K562 (cell line): Measurements from ENCODE around the gene DNAJB4. TPM values are rescaled to one million over a fixed set of nuclear protein-coding genes. Genes with fewer than 3 reads are reported as not detected.

Experiments
- ATAC-seq: fragments of 200-7000 bp; cut with Tn5 transposase; 3 replicates; pipeline ENCODE4 v1.9.1; 2020; ENCODE audit warnings: moderate library complexity
- BruUV-seq: library from RNA; stranded (reverse); fragments of 400-500 nt; replicated peaks from 2 replicates; lab custom pipeline; 2021; lab: Mats Ljungman, UMichigan
- CTCF ChIA-PET: fragments of 300-600 bp; formaldehyde crosslinking; extraction: SDS; loops from one replicate; lab custom pipeline; 2021; ENCODE audit warnings: low intra/inter-chr PET ratio; lab: Yijun Ruan, JAX
- POLR2A ChIA-PET: fragments of 300-600, 350-650 bp; sonication (Branson Sonifier 250); formaldehyde crosslinking; extraction: SDS; loops from one replicate; lab custom pipeline; 2021; ENCODE audit warnings: antibody characterized with exemption, inconsistent platforms; lab: Yijun Ruan, JAX
- DNase-seq, 4 experiments: peaks; one replicate each; pipeline versions ENCODE4 v3.0.0 to v3.0.0-alpha.2; 2011 to 2018; ENCODE audit warnings: low spot score in 3 of 4, mixed read lengths in 3 of 4; ENCODE audit errors: extremely low read depth in 1 of 4
- FAIRE-seq: peaks from 2 replicates; lab custom pipeline; 2011; peaks lifted over from hg19 to GRCh38; lab: Jason Lieb, UNC
- H2AFZ ChIP-seq: 2 replicates; pipeline ENCODE4 v1.6.0; 2011; ENCODE audit warnings: low read depth, low read length, control low read depth, inconsistent platforms
- H3K27ac ChIP-seq: fragments of 200-600 bp; 3 replicates; pipeline ENCODE4 v1.8.0; 2011; ENCODE audit warnings: low read depth, mild to moderate bottlenecking, control low read depth, inconsistent platforms, low read length, moderate library complexity, mixed read lengths; ENCODE audit errors: extremely low read depth
- H3K27me3 ChIP-seq, 2 experiments: fragments of 300-600 bp in 1 of 2; 2 replicates in 1 of 2; 3 replicates in 1 of 2; pipeline versions ENCODE4 v1.6.0 to v1.8.0; 2011; ENCODE audit warnings: inconsistent platforms in 2 of 2, low read length in 2 of 2, mild to moderate bottlenecking in 1 of 2, mixed read lengths in 1 of 2, moderate library complexity in 1 of 2; ENCODE audit not compliant: control insufficient read depth in 2 of 2, insufficient read depth in 2 of 2
- H3K36me3 ChIP-seq: fragments of 300-600 bp; 3 replicates; pipeline ENCODE4 v1.8.0; 2011; ENCODE audit warnings: mild to moderate bottlenecking, low read length, inconsistent platforms; ENCODE audit not compliant: control insufficient read depth, insufficient read depth
- H3K4me1 ChIP-seq, 2 experiments: fragments of 200-600 bp in 1 of 2; replicated peaks in 1 of 2; 2 replicates in 1 of 2; 3 replicates in 1 of 2; pipeline versions ENCODE4 v1.5.1 to v1.8.0; 2011; ENCODE audit warnings: inconsistent platforms in 2 of 2, low read length in 2 of 2, mild to moderate bottlenecking in 1 of 2, mixed read lengths in 1 of 2, moderate library complexity in 1 of 2; ENCODE audit not compliant: control insufficient read depth in 2 of 2, insufficient read depth in 2 of 2
- H3K4me2 ChIP-seq: 2 replicates; pipeline ENCODE4 v1.6.1; 2011; ENCODE audit warnings: low read length, control low read depth, inconsistent platforms, mixed read lengths; ENCODE audit not compliant: insufficient read depth
- H3K4me3 ChIP-seq: fragments of 200-600 bp; sonication (generic), shearing (Covaris generic); 2 replicates; pipeline ENCODE4 v1.5.1; 2016; ENCODE audit warnings: control low read depth, inconsistent platforms
- H3K79me2 ChIP-seq: fragments of 200-600 bp; 3 replicates; pipeline ENCODE4 v1.8.0; 2011; ENCODE audit warnings: low read length, inconsistent platforms; ENCODE audit not compliant: control insufficient read depth, insufficient read depth
- H3K9ac ChIP-seq, 2 experiments: 2 replicates each; pipeline versions ENCODE4 v1.6.0 to v1.6.1; 2011; ENCODE audit warnings: low read depth in 2 of 2, low read length in 2 of 2, control low read depth in 1 of 2, inconsistent platforms in 1 of 2, mild to moderate bottlenecking in 1 of 2, mixed read lengths in 1 of 2; ENCODE audit not compliant: insufficient read depth in 1 of 2
- H3K9me1 ChIP-seq: one replicate; pipeline ENCODE4 v1.6.0; 2011; ENCODE audit warnings: inconsistent platforms, mild to moderate bottlenecking, low read length, moderate library complexity; ENCODE audit not compliant: control insufficient read depth, insufficient read depth
- H3K9me3 ChIP-seq: replicated peaks from 2 replicates; pipeline ENCODE4 v1.5.1; 2011; ENCODE audit warnings: low read depth, low read length, inconsistent platforms; ENCODE audit not compliant: control insufficient read depth, insufficient read depth
- H4K20me1 ChIP-seq: replicated peaks from 2 replicates; pipeline ENCODE4 v1.6.1; 2011; ENCODE audit warnings: low read length, inconsistent platforms, mixed read lengths; ENCODE audit not compliant: control insufficient read depth, insufficient read depth
- E2F5 ChIP-seq: sonication (generic); formaldehyde crosslinking; IDR thresholded peaks from 2 replicates; pipeline ENCODE4 v1.8.0; 2022; ENCODE audit warnings: mild to moderate bottlenecking, missing genetic modification reagents
- HMBOX1 ChIP-seq: sonication (generic); IDR thresholded peaks from 2 replicates; pipeline ENCODE4 v1.6.1; 2016
- KDM2B ChIP-seq: fragments of 250-450 bp; sonication (Bioruptor Pico); IDR thresholded peaks from 2 replicates; pipeline ENCODE4 v1.8.0; 2021; ENCODE audit warnings: mild to moderate bottlenecking, moderate library complexity
- MLX ChIP-seq, 2 experiments: fragments of 450-650 bp in 1 of 2; sonication (generic) in 1 of 2; formaldehyde crosslinking; conservative IDR thresholded peaks; 2 replicates each; pipeline versions ENCODE4 v1.4.0 to v1.8.1; 2020 to 2022; ENCODE audit warnings: mild to moderate bottlenecking in 1 of 2, missing genetic modification reagents in 1 of 2
- PBX2 ChIP-seq, 2 experiments: IDR thresholded peaks in 1 of 2; conservative IDR thresholded peaks in 1 of 2; 2 replicates each; pipeline ENCODE4 v1.6.1; 2016; ENCODE audit warnings: low read depth in 2 of 2, mild to moderate bottlenecking in 1 of 2, missing compliant biosample characterization in 1 of 2, missing genetic modification characterization in 1 of 2, moderate library complexity in 1 of 2
- SNRNP70 ChIP-seq: fragments of 200-400 bp; formaldehyde crosslinking; optimal IDR thresholded peaks from 2 replicates; pipeline ENCODE3; 2017; ENCODE audit warnings: low read depth, low read length
- ZFP91 ChIP-seq: sonication (generic); formaldehyde crosslinking; IDR thresholded peaks from 2 replicates; pipeline ENCODE4 v1.8.0; 2022; ENCODE audit warnings: mild to moderate bottlenecking, missing genetic modification reagents
- WGBS: fragments of 100-300 bp; shearing (Covaris generic); methylation state at CpG from one replicate; pipeline ENCODE4 v1.1.6; 2016; ENCODE audit warnings: low coverage, mixed read lengths; ENCODE audit not compliant: insufficient coverage; ENCODE audit errors: missing lambda C conversion rate; 5-methylcytosine and 5-hydroxymethylcytosine counted together
- in situ Hi-C: fragments of 300-500 bp; cut with MboI; formaldehyde crosslinking; loops from 4 replicates; pipeline ENCODE4 v1.15.0; 2018; ENCODE audit warnings: inconsistent platforms, mixed read lengths
- intact Hi-C: fragments of 100-400 bp; cut with micrococcal nuclease; formaldehyde crosslinking; loops from 2 replicates; pipeline ENCODE4 v1.14.2; 2022
- polyA plus RNA-seq, 8 experiments: library from polyadenylated mRNA; depleted of rRNA in 4 of 8; stranded (reverse) in 5 of 8; unstranded in 3 of 8; fragments of >200 nt; fragmentation: Nextera tagmentation in 2 of 8; fragmentation: Illumina TruSeq in 1 of 8; extraction: Ambion mirVana in 2 of 8; extraction: Trizol in 1 of 8; gene quantifications; 2 replicates each; pipeline versions ENCODE4 v1.2.1 to v1.2.3, GENCODE V29; 2011 to 2014; ENCODE audit warnings: inconsistent platforms in 1 of 8, missing spikeins in 1 of 8
- total RNA-seq, 7 experiments: library from RNA; depleted of rRNA in 6 of 7; stranded (reverse); fragments of >200 nt in 6 of 7; fragmentation: Illumina TruSeq in 2 of 7; extraction: Trizol in 2 of 7; gene quantifications; 2 replicates each; pipeline versions ENCODE4 v1.2.1 to v1.2.3, GENCODE V29; 2011 to 2021; ENCODE audit warnings: low replicate concordance in 1 of 7

DNAJB4 gene
- total and polyA plus RNA-seq, 9 of the 15 experiments (the other 6 are each of a cell fraction or from before 2014, with no cell fraction given): 8.5 to 27.7 (median 19.8) TPM

- no peak for TF ChIP-seq E2F5
- TF ChIP-seq, all 486 proteins: peak for 0
Observed at GRCh38 chr1:77975386-77975785, 29.4 kb upstream of the DNAJB4 start (continued).

GRCh38 chr1:77975907-77976306 is 28.8 kb upstream of the DNAJB4 start:
- Histone ChIP-seq H3K27me3 (no peaks in the 10 kb centered on the region), H3K9me3 (no peaks in the 10 kb centered on the region), H3K4me3 (peak overlapping the region; percentile 67), H3K4me1 (0 out of 5 replicates have a peak, but pooled peaks cover 0 to 4% of the 10 kb centered on the region in 2 experiments), H3K36me3 (peaks cover 60% of the 10 kb centered on the region), H3K4me2 (peak overlapping the region; percentile 91), H3K27ac (peak overlapping the region; percentile 11; the same call in 2 of the 3 replicates), H3K79me2 (peaks cover 100% of the 10 kb centered on the region), H2AFZ (no peak overlapping the region), H4K20me1 (peaks cover 27% of the 10 kb centered on the region), H3K9ac (peak overlapping the region; percentile 12 to 100; a peak in 3 of 4 replicates), H3K9me1 (no peaks in the 10 kb centered on the region)
- 5% methylated on average over 2 of the region's 2 CpGs for WGBS
- TF ChIP-seq KDM2B (CRISPR knock-in tag) (no peak), HMBOX1 (0 out of 2 replicates have a peak, but pooled peaks have one; percentile 20), MLX (CRISPR knock-in tag; conservative IDR thresholded peaks at IDR 0.05) (no peak), PBX2 (CRISPR knock-in tag; IDR thresholded peaks at IDR 0.05; ENCODE audit: low read depth) (no peak), PBX2 (tag; conservative IDR thresholded peaks at IDR 0.05; ENCODE audit: low read depth) (no peak), ZFP91 (CRISPR knock-in tag) (no peak), SNRNP70 (no peak)
- DNase-seq (no peak), ATAC-seq (no peak), FAIRE-seq (no peak)
- in situ Hi-C loops (loop anchor here (5.0 kb wide), 1 partner anchor 136 kb away; no protein-coding TSS in a partner anchor), intact Hi-C loops (loop anchor here (5.0 to 10.0 kb wide), 2 partner anchors 79 to 294 kb away; partner anchors contain the start of gene ZZZ3)
- ChIA-PET POLR2A (interaction anchor here (0.6 to 7.9 kb wide), 12 partner anchors 9 to 882 kb away, joined by 3 to 199 read pairs (median 5); partner anchors contain the start of gene DNAJB4), CTCF (interaction anchor here (0.6 to 4.2 kb wide), 2 partner anchors 138 to 217 kb away, joined by 3 to 31 read pairs; partner anchors contain the start of gene USP33)
- BruUV-seq: no TSS peak
